Activated T-helper 2 cell treated with anti-CD3 and anti-CD28 coated beads, Interferon-gamma antibody, Interleukin-2, Interleukin-4, amounts not matched to agents 10 μg/mL and 5 μg/mL and 100 μg/mL, durations not matched to agents 14 hours and 24 hours and 36 hours (primary cell): ENCODE data around the gene PREPL. TPM values are rescaled to one million over a fixed set of nuclear protein-coding genes. Genes with fewer than 3 reads are reported as not detected.

Experiments used
- DNase-seq: peaks from one replicate; pipeline ENCODE4 v3.0.0; 2021; ENCODE audit warnings: low spot score
- H3K27ac Mint-ChIP-seq: one replicate; pipeline ENCODE4 v1.8.0; 2021; ENCODE audit warnings: mixed read lengths
- H3K27me3 Mint-ChIP-seq: one replicate; pipeline ENCODE4 v1.8.0; 2021; ENCODE audit warnings: low read depth, mixed read lengths
- H3K36me3 Mint-ChIP-seq: one replicate; pipeline ENCODE4 v1.8.0; 2021; ENCODE audit warnings: low read depth, mixed read lengths
- H3K4me1 Mint-ChIP-seq: one replicate; pipeline ENCODE4 v1.8.0; 2021; ENCODE audit warnings: low read depth, mixed read lengths
- H3K4me3 Mint-ChIP-seq: one replicate; pipeline ENCODE4 v1.8.0; 2021; ENCODE audit warnings: low read depth, mild to moderate bottlenecking, moderate library complexity, mixed read lengths
- H3K9me3 Mint-ChIP-seq: one replicate; pipeline ENCODE4 v1.8.0; 2021; ENCODE audit warnings: mixed read lengths
- intact Hi-C: fragments of 100-400 bp; cut with micrococcal nuclease; formaldehyde crosslinking; loops from one replicate; pipeline ENCODE4 v1.15.1; 2023
- total RNA-seq: library from RNA; stranded (reverse); gene quantifications from 2 replicates; pipeline ENCODE4 v1.2.3, GENCODE V29; 2022

PREPL gene
- total RNA-seq, 1 donor from 2014 or later: 29.7 TPM

DNA sequence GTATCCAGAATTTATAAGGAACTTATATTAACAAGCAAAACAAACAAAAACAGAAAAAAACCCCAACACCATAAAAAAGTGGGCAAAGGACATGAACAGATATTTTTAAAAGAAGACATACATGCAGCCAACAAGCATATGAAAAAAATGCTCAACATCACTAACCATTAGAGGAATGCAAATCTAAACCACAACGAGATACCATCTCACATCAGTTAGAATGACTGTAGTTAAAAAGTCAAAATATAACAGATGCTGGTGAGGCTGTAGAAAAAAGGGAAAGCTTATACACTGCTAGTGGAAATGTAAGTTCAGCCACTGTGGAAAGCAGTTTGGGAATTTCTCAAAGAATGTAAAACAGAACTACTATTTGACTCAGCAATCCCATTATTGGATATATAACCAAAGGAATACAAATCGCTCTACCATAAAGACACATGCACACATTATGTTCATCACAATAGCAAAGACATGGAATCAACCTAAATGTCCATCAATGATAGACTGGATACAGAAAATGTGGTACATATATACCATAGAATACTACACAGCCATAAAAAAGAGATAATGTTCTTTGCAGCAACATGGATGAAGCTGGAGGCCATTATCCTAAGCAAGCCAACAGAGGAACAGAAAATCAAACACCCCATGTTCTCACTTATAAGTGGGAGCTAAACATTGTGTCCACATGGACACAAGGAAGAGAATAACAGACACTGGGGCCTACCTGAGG is 25.3 kb downstream of the PREPL start:
- DNase-seq: no peak
- peaks cover 8% of the 10 kb centered on the region for H3K4me1 Mint-ChIP-seq

DNA sequence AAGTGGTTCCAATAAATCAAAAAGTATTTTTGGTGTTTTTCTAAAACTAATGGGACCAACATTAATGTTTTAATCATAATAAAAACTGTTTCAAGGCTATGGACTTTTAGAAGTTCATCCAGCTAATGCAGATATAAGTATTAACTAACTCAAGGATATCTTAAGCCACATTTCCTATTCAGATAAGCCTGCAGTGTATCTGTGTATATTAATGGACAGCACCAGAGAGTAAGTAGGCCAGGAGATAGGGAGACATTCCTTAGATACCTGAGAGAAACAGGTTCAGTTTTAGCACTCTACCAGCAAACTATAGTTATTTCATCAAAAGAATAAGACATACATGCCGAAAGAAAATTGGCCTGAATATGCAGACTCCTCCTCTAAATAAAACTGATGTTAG is 27.3 kb downstream of the PREPL start:
- Mint-ChIP-seq H3K36me3 (peaks cover 55% of the 10 kb centered on the region), H3K9me3 (peaks cover 12% of the 10 kb centered on the region), H3K27ac (no peak overlapping the region), H3K27me3 (no peaks in the 10 kb centered on the region), H3K4me1 (peaks cover 14% of the 10 kb centered on the region), H3K4me3 (no peak overlapping the region)
- DNase-seq: no peak
- intact Hi-C loops: no loop called here

More for the DNA sequence above, 25.3 kb downstream of the PREPL start:
- intact Hi-C loops: no loop called here
- peaks cover 54% of the 10 kb centered on the region for H3K36me3 Mint-ChIP-seq
- no peak overlapping the region for H3K4me3 Mint-ChIP-seq
- H3K27me3 Mint-ChIP-seq: no peaks in the 10 kb centered on the region
- H3K9me3 Mint-ChIP-seq: peaks cover 12% of the 10 kb centered on the region
- no peak overlapping the region for H3K27ac Mint-ChIP-seq

- no peak for DNase-seq
- Mint-ChIP-seq H3K36me3 (peaks cover 43% of the 10 kb centered on the region), H3K4me3 (no peak overlapping the region), H3K4me1 (peaks cover 9% of the 10 kb centered on the region), H3K27me3 (no peaks in the 10 kb centered on the region), H3K9me3 (peaks cover under 1% of the 10 kb centered on the region), H3K27ac (no peak overlapping the region)
- intact Hi-C loops: no loop called here
These were observed 30.5 kb downstream of the PREPL start for GRCh38 chr2:44330801-44331200.

DNA sequence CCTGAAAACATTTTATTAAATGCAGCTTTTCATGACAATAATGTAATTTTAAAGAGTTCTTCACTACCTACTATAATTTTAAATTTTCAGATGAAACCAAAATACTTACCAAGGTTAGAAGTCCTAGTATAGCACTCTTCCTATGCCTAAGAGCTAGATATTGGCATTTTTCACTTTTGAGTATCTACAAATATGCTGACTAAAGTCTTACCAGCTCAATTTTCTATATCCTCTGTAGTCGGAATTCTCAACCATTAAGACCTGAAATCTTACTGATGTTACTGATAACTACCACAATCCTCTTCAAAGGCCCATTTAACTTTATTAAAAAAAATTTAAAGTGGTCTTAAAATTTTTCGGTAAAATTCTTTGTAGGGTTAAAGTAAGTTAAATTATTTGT is 32.0 kb downstream of the PREPL start:
- H3K27ac Mint-ChIP-seq: no peak overlapping the region
- no peak overlapping the region for H3K4me3 Mint-ChIP-seq
- H3K36me3 Mint-ChIP-seq: peaks cover 47% of the 10 kb centered on the region
- no peaks in the 10 kb centered on the region for H3K9me3 Mint-ChIP-seq
- H3K27me3 Mint-ChIP-seq: no peaks in the 10 kb centered on the region
- H3K4me1 Mint-ChIP-seq: peaks cover 7% of the 10 kb centered on the region
- no peak for DNase-seq
- intact Hi-C loops: no loop called here

DNA sequence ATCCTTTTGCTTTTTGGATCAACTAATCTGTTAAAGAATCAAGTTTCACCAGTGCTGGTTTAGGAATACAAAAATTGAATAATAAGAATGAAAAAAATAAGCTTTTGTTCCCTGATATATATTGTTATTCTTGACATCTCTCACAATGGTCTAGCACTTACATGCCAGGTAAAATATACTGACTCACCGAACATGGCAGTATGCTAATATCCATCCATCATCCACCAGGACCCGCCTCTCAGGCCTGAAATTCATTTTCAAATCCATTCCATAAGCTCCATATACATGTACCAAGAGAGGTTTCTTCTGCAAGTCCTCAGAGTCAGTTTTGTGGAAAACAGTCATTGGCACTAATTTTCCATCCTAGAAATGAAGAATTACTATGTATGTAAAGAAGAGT is 32.5 kb downstream of the PREPL start:
- Mint-ChIP-seq H3K4me1 (peaks cover 7% of the 10 kb centered on the region), H3K27ac (no peak overlapping the region), H3K4me3 (no peak overlapping the region), H3K27me3 (no peaks in the 10 kb centered on the region), H3K36me3 (peaks cover 51% of the 10 kb centered on the region), H3K9me3 (no peaks in the 10 kb centered on the region)
- no peak for DNase-seq
- intact Hi-C loops: no loop called here

GRCh38 chr2:44326548-44327264 is 34.6 kb downstream of the PREPL start:
- Mint-ChIP-seq H3K27ac (no peak overlapping the region), H3K9me3 (no peaks in the 10 kb centered on the region), H3K36me3 (peaks cover 58% of the 10 kb centered on the region), H3K4me3 (no peak overlapping the region), H3K4me1 (peaks cover 7% of the 10 kb centered on the region), H3K27me3 (no peaks in the 10 kb centered on the region)
- intact Hi-C loops: no loop called here
- DNase-seq: no peak

DNA sequence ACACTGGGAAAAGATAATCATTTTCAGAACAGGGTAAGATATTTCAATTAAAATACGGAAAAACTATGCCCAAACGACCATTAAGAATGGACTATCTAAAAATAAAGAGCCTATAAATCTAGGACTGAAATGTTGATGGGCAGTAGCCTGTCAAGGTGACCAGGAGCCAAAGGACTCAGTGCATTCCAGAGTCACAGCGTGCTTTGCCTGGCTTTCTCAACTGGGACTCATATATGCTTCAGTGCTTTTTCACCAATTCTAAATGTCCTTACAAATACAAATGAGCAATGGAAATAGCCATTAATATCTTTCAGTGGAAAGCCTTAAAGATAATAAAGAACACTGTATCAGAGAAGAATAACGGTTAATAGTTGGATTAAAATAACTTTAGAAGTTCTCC is 35.4 kb downstream of the PREPL start:
- Mint-ChIP-seq H3K27me3 (no peaks in the 10 kb centered on the region), H3K27ac (no peak overlapping the region), H3K9me3 (no peaks in the 10 kb centered on the region), H3K4me3 (no peak overlapping the region), H3K4me1 (peaks cover 7% of the 10 kb centered on the region), H3K36me3 (peaks cover 61% of the 10 kb centered on the region)
- no peak for DNase-seq
- intact Hi-C loops: no loop called here

- no peaks in the 10 kb centered on the region for H3K9me3 Mint-ChIP-seq
- H3K4me3 Mint-ChIP-seq: no peak overlapping the region
- peaks cover 3% of the 10 kb centered on the region for H3K4me1 Mint-ChIP-seq
- H3K27me3 Mint-ChIP-seq: no peaks in the 10 kb centered on the region
- H3K36me3 Mint-ChIP-seq: peaks cover 55% of the 10 kb centered on the region
- H3K27ac Mint-ChIP-seq: no peak overlapping the region
- no peak for DNase-seq
- intact Hi-C loops: no loop called here
These were observed 36.3 kb downstream of the PREPL start for GRCh38 chr2:44324971-44325426.

- peaks cover 58% of the 10 kb centered on the region for H3K36me3 Mint-ChIP-seq
- intact Hi-C loops: no loop called here
These were observed 39.9 kb downstream of the PREPL start for GRCh38 chr2:44321360-44321759.

DNA sequence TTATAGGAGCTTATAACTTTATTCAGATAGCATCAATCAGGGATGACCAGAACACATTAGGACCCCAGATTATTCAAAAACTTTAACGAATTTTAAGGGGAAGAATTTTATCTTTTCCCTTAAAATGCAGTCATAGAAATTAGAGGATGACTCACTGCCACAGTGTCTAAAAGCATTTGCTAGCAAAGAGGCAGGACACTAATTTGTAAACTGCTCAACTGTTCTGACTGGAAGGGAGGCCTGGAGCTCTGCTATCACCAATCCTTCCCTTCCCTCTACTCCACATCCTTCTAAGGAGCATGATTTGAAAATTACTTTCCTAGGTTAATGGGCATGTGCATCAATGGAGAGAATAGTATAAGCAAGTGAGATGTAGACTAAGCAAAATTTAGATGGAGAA is 40.5 kb downstream of the PREPL start:
- H3K4me1 Mint-ChIP-seq: peaks cover 3% of the 10 kb centered on the region
- no peaks in the 10 kb centered on the region for H3K9me3 Mint-ChIP-seq
- H3K4me3 Mint-ChIP-seq: no peak overlapping the region
- no peaks in the 10 kb centered on the region for H3K27me3 Mint-ChIP-seq
- intact Hi-C loops: no loop called here
- no peak overlapping the region for H3K27ac Mint-ChIP-seq
- DNase-seq: no peak
- peaks cover 62% of the 10 kb centered on the region for H3K36me3 Mint-ChIP-seq

More at GRCh38 chr2:44321360-44321759, 39.9 kb downstream of the PREPL start:
- Mint-ChIP-seq H3K27ac (no peak overlapping the region), H3K4me3 (no peak overlapping the region), H3K9me3 (no peaks in the 10 kb centered on the region), H3K27me3 (no peaks in the 10 kb centered on the region), H3K4me1 (peaks cover 3% of the 10 kb centered on the region)
- no peak for DNase-seq

GRCh38 chr2:44315945-44316344 is 45.3 kb downstream of the PREPL start:
- peaks cover 63% of the 10 kb centered on the region for H3K36me3 Mint-ChIP-seq
- H3K27me3 Mint-ChIP-seq: no peaks in the 10 kb centered on the region
- intact Hi-C loops: no loop called here
- H3K4me3 Mint-ChIP-seq: no peak overlapping the region
- H3K27ac Mint-ChIP-seq: no peak overlapping the region
- peaks cover 15% of the 10 kb centered on the region for H3K9me3 Mint-ChIP-seq
- peaks cover 3% of the 10 kb centered on the region for H3K4me1 Mint-ChIP-seq
- no peak for DNase-seq

GRCh38 chr2:44314362-44314761 is 46.9 kb downstream of the PREPL start:
- Mint-ChIP-seq H3K4me1 (peaks cover 3% of the 10 kb centered on the region), H3K9me3 (peaks cover 27% of the 10 kb centered on the region), H3K27me3 (no peaks in the 10 kb centered on the region), H3K4me3 (no peak overlapping the region), H3K27ac (no peak overlapping the region), H3K36me3 (peaks cover 69% of the 10 kb centered on the region)
- no peak for DNase-seq
- intact Hi-C loops: no loop called here

GRCh38 chr2:44310287-44310686 is 51.0 kb downstream of the PREPL start:
- intact Hi-C loops: no loop called here
- no peak for DNase-seq
- H3K4me3 Mint-ChIP-seq: no peak overlapping the region

More at GRCh38 chr2:44310287-44310686, 51.0 kb downstream of the PREPL start:
- Mint-ChIP-seq H3K4me1 (peaks cover 2% of the 10 kb centered on the region), H3K9me3 (peaks cover 32% of the 10 kb centered on the region), H3K36me3 (peaks cover 44% of the 10 kb centered on the region), H3K27me3 (no peaks in the 10 kb centered on the region), H3K27ac (no peak overlapping the region)
